Embryonic facial prominence (tissue), 1 donor: ENCODE results near the gene VEGFB.
"Not testable (repeated sequence)": the region's sequence is repeated elsewhere in the genome, so short reads cannot be mapped to it uniquely, and the experiment has no call there.

Experiments
- DNase-seq: peaks from one replicate; pipeline ENCODE4 v3.0.0-alpha.2; 2016; ENCODE audit errors: extremely low spot score

The VEGFB gene

DNA sequence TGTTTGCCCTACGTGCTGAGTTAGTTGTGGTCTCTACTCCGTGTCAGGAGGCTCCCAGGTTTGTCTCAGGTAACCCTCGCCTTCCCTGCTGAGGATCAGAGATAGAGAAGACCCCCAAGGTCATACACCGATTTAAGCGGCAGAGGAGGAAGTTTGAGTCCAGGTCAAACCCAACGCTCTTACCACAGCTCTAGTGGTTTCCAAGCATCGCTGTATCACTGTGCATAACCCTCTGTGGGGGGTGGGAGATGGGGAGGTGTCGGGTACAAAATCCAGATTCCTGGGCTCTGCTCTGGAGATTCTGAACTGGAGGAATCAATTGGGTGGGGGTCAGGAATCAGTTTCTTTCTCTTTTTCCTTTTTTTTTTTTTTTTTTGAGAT lies 3.4 kb upstream of the VEGFB start:
- DNase-seq, result no peak

DNA sequence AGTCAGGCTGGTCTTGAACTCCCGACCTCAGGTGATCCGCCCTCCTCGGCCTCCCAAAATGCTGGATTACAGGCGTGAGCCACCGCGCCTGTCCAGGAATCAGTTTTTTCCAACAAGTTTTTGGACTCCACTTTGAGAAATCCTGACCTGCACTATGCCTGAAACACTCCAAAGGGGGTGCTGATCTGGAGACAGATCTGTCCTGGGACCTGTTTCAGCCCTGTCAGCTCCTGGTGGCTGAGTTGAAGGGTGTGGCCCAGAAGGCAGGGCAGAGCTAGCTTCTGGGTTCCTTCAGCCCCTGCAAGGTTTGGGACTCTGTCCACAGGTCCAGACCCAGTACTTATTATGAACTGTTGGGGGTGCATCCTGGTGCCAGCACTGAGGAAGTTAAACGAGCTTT lies 2.8 kb upstream of the VEGFB start:
- no peak for DNase-seq

DNA sequence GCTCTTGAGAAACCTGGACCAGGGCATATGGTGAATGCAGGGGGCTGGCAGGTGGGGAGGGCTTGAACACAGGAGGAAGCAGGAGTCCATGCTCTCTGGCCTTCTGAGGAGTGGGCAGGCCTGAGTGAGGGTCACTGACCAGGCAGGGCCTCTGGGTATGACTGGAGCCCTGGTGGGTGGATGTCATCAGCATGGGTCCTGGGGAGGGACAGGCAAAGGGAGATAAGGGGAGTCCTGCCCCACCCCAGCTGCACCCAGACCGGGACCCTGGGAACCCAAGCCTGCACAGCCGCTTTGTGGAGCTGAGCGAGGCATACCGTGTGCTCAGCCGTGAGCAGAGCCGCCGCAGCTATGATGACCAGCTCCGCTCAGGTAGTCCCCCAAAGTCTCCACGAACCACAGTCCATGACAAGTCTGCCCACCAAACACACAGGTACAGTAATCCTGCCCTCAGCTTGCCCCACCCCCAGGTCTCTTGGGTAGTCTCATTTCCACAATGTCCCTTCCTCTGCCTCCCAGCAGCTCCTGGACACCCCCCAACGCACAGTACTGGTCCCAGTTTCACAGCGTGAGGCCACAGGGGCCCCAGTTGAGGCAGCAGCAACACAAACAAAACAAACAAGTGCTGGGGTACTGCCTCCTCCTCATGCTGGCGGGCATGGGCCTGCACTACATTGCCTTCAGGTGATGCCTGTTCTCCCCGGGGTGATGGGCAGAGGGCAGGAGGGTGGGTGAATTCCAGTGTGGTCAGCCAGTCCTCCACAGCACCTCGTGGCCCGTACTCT lies 2.0 kb upstream of the VEGFB start:
- no peak for DNase-seq

DNA sequence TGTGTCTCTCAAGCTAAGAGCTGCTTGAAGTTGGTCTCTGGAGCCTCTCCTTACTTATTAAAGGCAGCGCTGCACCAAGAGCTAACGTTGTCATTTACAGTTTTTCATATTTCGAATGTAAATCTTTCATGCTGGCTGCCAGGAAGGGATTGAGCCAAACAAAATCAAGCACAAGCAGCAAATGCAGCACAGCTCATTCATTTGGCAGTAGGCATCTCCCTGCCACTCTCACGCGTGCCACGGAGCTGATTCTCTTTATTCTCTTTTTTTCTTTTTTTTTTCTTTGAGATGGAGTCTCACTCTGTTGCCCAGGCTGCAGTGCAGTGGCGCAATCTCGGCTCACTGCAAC lies 1.4 kb upstream of the VEGFB start:
- DNase-seq, result no peak

DNA sequence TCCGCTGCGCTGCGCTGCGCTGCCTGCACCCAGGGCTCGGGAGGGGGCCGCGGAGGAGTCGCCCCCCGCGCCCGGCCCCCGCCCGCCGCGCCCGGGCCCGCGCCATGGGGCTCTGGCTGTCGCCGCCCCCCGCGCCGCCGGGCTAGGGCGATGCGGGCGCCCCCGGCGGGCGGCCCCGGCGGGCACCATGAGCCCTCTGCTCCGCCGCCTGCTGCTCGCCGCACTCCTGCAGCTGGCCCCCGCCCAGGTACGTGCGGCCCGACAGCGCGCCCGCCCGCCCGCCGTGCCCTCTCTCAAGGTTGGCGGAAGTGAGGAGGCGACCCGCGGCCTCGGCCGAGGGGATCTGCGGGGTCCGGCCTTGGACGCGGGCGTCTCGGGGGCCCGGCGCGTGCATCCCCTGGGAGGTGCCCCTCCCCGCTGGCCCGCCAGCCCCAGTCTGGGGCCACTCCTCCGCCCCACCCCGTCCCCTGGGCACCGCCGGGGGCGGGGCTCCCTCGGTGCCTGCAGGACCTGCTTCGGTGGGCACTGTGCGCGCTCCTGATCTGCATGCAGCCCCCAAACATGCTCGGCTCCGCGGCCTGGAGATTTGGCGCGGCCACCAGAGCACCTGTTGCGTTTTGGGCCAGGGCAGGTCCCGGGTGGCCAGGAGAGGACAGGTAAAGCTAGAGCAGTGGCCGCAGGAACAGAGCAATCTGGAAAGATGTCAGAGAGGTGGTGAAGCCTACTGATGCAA lies 429 bp downstream of the VEGFB start:
- DNase-seq, result no peak

DNA sequence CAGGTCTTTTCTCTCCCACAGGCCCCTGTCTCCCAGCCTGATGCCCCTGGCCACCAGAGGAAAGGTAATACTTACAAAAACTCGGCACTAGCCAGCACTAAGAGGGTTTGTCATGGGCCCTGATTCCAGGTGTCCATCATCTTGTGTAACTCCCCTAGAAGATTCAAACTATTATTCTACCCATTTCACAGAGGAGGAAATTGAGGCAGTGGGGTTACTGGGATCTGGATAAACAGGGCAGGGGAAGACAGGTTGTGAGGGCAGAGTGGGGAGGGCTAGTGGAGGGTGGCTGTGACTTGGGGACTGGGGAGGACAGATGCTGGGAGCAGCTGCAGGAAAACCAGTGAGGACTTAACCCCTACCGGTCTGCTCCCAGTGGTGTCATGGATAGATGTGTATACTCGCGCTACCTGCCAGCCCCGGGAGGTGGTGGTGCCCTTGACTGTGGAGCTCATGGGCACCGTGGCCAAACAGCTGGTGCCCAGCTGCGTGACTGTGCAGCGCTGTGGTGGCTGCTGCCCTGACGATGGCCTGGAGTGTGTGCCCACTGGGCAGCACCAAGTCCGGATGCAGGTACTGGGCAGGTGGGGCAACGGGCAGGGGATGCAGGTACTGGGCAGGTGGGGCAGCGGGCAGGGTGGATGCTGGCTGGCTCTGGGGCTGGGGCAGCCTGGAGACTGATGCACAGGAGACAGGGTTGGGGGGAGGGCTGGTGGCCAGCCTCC lies 1.2 kb downstream of the VEGFB start:
- DNase-seq, result no peak

DNA sequence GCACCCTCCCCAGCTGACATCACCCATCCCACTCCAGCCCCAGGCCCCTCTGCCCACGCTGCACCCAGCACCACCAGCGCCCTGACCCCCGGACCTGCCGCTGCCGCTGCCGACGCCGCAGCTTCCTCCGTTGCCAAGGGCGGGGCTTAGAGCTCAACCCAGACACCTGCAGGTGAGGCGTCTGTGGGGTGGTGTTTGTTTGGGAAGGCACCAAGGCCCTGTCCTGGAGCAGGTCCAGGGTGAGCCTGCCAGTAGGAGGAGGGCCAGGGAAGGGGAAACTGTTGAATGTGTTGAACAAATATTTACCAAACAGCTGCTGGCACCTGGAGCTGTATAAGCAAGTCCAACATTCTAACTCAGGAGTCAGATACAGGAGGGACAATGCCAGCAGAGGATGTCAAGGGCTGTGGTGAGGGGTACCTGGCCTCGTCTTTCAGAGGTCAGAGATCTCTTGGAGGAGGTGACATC lies 3.1 kb downstream of the VEGFB start:
- DNase-seq, result no peak

DNA sequence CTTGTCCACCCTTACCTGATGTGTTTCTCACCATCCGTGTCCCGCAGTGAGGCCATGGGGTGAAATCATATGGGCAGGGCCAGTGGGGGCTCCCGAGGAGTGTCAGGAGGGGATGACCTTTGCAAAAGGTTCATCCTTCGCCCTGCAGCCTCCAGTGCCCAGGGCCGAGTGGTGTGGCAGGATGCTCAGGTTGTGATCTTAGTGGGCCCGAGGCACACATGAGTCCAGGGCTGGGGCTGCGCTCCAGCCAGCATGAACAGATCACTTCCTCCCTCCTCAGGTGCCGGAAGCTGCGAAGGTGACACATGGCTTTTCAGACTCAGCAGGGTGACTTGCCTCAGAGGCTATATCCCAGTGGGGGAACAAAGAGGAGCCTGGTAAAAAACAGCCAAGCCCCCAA lies 3.7 kb downstream of the VEGFB start:
- no peak for DNase-seq

DNA sequence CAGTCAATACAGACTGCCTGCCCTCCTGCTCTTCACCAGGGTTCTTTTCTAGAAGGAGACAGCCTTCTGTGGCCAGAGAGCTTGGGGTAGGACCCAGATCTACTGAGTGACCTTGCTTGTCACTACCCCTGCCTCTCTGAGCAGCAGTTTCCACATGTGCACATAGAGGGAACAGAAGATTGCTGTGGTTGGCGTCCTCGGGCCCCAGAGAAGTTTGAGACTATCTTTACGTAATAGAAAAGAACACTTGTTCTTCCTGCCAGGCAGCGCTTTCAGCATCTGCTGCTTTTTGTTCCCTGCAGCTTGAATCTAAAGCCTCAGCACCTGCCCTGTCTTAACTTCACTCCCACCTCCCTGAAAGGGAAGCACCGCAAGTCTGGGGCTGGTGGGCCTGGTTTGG lies 4.6 kb downstream of the VEGFB start:
- no peak for DNase-seq

DNA sequence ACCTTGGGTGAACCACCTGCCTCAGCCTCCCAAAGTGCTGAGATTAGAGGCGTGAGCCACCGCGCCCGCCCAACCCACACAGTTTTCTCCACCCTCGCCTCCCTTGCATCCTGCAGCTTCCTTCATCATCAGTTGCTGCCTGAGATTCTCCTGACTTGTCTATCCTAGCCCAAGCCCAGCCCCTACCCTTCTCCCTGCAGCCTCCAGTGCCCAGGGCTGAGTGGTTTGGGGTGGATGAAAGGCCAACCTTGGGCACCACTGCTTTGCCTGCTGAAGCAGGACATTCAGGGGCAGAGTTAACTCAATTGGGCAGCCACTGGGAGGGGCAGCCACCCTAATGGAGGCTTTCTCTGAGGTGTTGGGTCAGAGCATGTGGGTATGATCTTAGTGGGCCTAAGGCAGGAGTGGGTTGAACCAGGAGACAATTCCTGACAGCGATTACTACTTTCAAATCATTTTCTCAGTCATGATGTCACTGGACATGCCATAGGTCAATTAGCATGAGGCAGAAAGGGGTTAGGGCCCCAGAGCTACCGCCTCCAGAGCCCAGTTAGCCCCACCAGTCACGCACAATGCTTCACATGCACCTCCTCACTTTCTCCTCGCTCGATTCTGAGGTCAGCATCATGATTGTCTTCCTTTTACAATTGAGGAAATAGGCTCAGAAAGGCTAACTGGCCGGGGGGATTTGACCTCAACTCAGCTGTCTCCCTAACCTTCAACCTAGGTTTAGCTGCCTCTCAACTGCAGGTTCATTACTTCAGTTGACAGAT lies 5.5 kb downstream of the VEGFB start:
- no peak for DNase-seq

DNA sequence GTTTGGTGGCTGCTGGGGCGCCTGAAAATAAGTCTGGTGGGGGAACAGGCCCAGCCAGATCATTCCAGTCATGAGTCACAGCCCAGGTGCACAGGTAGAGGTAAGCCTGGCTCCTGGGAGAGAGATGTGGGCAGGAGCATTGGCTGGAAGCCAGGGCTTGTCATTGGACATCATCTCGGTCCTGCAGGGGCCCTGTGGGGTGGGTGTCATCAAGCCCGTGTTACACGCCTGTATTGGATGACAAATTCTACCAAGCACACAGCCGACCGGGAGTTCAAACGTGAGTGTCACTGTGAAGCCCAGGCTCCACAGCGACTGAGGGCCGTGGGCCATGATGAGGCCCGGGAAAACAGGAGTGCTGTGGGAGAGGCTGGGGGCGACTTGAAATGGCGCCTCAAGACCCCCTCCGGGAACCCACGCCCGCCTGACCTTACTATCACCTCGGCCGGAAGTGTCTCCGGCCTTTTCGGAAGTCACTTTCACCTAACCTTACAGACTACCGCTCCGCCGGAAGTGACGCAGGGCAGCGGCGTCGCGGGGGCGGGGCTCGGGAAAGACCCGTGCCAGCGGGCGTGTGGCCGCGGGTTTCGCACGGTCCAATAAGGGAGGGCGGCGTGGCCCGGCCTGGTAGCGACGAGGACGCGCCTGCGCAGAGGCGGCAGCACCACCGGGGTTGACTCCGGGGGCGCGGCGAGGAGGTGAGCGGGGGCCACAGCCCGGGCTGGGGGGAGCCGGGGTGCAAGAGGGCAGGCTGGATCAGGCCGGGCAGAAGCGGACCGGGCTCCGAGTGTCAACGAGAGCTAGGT lies 6.3 kb downstream of the VEGFB start, which contains the start of gene FKBP2:
Gene FKBP2, plus strand, starts transcription at position 661 of the 806 bp plus-strand sequence. CDS start 1,293 bp downstream, outside the sequence.
- peak; percentile 92 for DNase-seq

DNA sequence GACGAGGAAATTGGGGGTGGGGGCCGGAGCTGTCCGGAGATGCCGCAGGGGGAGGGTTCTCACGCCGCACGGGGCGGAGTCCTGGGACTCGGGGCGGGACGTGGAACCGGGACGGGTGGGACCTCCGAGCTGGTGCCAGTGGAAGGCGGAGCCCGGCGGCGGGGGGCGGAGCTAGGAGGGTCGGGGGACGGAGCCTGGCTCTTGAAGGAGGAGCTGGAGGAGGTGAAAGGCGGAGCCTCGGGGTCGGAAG lies 6.8 kb downstream of the VEGFB start:
- peak; percentile 99 for DNase-seq

DNA sequence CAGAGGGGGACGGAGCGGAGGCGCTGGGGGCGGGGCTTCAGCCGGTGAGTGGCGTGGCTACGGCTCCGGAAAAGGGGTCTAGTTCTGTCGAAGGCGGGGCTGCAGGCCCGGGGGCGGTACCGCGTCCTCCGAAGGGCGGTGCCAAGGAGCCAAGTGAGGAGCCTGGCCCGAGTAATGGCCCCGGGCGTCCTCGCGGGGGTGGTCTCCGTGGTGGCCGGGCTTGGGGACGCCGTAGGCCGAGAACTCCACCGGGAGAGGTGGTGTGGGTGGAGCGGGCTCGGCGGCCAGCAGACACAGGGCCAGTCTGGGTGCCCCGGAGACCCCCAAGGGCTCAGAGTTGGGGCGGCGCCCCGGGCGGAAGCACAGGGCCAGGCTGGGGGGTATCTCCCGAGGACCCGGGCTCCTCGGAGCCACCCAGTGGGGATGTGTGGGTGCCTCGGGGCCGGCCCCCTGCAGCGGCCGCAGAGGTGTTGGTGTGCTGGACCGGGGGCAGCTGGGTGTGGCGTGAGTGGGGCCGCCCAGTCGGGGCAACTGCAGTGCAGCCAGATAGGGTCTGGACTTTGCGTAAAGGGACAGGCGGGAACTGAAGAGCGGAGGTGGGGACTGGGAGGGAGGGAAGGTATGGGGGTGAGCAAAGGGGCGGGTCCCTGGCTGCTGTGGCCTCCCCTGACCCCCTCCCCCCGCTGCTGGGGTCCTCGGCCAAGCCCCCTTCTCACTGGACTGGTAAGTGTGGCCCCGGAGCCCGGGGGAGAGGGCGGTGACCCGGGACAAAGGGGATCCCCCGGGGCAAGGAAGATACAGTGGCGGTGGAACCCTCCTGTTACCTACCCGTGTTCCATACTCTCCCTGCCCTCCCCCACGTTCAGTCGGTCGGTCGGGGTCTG lies 7.3 kb downstream of the VEGFB start:
- DNase-seq, result no peak

DNA sequence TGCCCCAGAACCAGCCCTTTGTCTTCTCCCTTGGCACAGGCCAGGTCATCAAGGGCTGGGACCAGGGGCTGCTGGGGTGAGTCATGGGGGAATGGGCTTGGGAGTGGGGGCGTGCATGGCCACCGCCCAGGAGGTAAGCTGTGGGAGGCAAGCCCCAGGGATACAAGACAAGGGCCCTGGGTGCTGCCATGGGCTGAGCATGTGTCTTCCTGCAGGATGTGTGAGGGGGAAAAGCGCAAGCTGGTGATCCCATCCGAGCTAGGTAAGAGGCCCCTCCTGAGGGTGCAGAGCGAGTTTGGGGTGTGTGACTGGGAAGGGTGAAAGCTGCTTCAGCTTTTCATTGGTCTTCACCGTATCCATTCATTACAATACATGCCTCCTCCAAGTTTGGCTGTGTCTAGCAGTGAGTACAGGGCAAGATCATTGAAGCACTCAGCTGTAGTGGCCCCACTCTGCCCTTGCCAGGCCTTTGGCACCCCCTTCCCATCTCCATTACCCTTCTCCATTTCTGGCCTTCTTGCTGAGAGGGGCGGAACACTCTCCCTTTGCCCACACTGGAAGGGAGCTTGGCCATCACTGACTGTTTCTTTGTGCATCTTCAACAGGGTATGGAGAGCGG lies 9.0 kb downstream of the VEGFB start:
- DNase-seq, result no peak

DNA sequence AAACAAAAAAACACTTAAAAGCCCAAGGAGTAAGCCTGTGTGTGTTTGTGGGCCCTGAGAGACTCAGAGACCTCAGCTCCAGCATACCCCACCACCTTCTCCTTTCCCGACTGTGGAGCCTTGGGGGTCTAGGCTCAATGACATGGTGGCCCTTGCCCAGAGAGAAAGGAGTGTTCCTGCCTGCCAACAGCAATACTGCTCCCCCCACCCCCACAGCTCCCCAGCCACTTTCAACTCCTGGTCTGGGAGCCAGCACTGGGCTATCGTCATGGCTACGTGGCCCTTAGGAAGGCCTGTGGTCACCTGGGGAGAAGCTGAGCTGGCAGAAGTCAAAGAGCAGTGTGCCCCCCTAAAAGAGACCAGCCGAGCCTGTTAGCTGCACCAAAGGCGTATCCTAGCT lies 9.7 kb downstream of the VEGFB start:
- no peak for DNase-seq

DNA sequence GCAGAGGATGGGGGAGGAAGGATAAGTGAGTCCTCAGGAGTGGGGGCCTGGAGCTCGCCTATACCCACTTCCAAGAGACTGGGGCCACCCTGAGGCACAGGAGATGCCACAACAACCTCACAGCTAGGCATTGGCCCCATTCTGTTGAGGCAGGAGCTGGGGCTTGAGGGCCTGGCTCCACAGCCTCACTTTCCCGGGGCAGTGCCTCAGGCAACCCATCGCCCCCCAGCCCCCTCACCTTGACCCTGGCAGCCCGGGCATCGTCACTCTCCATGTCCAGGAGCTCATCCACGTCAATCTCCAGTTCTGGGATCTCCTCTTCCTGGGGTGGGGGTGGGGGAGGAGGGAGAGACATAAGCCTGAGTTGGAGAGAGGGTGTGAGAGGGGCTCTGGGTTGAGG lies 10.6 kb downstream of the VEGFB start:
- DNase-seq, result no peak

DNA sequence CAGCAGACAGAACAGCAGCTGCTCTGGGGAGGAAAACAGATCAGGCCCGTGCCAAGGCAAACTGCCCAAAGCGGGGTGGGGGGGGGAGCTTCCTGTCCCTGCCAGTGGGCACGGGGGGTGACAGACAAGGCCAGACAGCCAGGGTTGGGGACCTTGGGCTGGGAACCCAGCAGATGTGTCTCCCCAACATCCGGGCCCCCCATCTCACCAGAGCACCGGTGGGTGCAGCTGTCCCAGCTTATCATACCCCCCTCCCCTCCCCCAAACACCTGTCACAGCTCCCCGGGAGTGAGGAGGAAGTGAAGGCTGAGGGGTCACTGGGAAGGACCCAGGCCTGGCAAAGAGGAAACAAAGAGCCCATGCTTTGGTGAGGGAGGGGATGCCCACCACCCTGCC lies 11.0 kb downstream of the VEGFB start:
- DNase-seq, result no peak

DNA sequence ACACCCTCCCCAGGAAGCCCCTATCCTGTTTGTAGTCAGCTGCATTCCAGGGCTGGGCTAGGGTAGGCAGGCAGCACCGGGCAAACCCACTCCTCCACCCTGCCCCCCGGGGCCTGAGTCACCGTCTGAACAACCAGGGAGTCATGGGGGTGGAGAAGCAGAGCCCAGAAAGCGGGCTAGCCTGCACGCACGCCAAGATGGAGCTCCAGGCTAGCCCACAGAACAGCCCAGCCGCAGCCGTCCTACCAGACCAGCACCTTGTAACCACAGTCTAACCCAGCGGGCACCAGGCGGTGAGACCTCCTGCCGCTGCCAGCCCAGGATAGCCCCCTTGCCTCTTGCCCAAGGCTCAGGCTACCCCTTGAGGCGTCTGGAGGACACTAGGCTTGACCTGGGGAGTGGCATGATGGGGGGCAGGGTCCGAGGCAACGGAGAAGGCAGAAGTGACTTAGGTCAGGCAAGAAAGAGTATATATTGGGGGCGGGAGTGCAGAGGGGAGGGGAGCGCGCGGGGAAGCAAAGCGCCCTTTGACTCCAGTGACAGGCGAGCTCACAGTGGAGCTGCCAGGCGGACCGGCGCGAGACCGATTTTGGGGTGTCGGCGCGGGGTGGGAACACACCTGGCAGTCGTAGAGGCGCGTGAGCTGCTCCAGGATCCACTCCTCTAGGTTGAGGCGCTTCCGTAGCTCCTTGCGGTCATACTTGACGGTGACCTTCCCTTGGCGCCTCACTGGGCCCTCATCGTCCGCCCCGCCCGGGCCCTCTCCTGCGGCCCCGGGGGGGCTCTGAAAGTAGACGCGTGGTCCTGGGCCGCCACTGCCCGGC lies 11.6 kb downstream of the VEGFB start:
- DNase-seq, result no peak

DNA sequence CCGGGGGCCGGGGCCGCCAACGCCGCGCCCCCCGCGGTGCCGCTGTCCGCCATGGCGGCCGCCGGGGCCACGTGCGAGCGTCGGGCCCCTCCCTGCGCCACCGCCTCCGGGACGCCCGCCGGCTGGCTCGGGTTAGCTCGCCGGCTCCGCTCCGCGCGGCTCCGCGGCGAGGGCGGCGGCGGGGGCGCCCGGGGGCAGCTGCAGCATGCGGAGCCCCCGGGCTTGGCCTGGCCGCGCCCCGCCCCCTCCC lies 12.2 kb downstream of the VEGFB start:
- DNase-seq, result not testable (repeated sequence)
